ENCODE results near the gene HEY2. TPM values are rescaled to one million over a fixed set of nuclear protein-coding genes. Genes with fewer than 3 reads are reported as not detected.

Gene HEY2
- total RNA-seq, 4 donors from 2014 or later, result 1.5 to 7.3 (median 4.3) TPM

DNA sequence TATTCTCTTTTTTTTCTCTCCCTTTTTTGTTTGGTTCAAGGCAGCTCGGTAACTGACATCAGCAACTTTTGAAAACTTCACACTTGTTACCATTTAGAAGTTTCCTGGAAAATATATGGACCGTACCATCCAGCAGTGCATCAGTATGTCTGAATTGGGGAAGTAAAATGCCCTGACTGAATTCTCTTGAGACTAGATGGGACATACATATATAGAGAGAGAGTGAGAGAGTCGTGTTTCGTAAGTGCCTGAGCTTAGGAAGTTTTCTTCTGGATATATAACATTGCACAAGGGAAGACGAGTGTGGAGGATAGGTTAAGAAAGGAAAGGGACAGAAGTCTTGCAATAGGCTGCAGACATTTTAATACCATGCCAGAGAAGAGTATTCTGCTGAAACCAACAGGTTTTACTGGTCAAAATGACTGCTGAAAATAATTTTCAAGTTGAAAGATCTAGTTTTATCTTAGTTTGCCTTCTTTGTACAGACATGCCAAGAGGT is 10.6 kb downstream of the HEY2 start:
- Histone ChIP-seq H3K4me3 (no peak overlapping the region), H3K36me3 (peaks cover 0 to 14% (median 0%) of the 10 kb centered on the region in 3 donors), H3K4me1 (no peaks in the 10 kb centered on the region), H3K27me3 (peaks cover 0 to under 1% of the 10 kb centered on the region in 2 donors), H3K27ac (no peak overlapping the region), H3K9me3 (no peaks in the 10 kb centered on the region)
- no peak for DNase-seq (ENCODE audit: low spot score in 2 of 2)
- 62 to 67% methylated on average over 5 of the region's 5 CpGs for WGBS, 2 donors
- TF ChIP-seq POLR2A (IDR thresholded peaks at IDR 0.05) (no peak), EP300 (IDR thresholded peaks at IDR 0.05) (no peak)
- TF ChIP-seq, protein P1, sequence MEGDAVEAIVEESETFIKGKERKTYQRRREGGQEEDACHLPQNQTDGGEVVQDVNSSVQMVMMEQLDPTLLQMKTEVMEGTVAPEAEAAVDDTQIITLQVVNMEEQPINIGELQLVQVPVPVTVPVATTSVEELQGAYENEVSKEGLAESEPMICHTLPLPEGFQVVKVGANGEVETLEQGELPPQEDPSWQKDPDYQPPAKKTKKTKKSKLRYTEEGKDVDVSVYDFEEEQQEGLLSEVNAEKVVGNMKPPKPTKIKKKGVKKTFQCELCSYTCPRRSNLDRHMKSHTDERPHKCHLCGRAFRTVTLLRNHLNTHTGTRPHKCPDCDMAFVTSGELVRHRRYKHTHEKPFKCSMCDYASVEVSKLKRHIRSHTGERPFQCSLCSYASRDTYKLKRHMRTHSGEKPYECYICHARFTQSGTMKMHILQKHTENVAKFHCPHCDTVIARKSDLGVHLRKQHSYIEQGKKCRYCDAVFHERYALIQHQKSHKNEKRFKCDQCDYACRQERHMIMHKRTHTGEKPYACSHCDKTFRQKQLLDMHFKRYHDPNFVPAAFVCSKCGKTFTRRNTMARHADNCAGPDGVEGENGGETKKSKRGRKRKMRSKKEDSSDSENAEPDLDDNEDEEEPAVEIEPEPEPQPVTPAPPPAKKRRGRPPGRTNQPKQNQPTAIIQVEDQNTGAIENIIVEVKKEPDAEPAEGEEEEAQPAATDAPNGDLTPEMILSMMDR (IDR thresholded peaks at IDR 0.05), result no peak

DNA sequence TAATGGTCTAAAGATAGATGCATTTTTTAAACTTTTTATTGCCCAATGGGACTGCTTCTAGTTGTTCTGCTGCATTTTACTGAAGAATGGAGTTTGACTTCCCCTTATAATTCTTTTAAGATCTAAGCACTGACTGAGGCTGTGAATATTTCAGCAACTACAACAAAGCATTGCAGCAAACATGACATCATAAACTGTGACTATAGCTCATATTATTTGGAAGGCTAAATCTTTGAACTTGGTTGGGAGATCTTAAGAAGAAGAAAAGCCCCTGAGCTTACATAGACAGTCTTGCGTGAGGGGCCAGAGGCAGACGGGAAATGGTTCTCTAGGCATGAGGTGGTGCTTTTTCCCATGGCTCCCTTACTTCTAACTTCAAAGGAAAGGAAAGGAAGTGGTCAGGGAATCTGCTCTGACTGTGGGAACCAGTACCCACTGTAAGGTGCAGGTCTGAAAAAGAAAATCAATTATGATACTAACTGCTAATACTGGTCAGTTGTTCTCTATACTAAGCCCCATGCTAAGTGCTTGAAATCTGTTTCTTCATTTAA is 14.8 kb downstream of the HEY2 start:
- no peaks in the 10 kb centered on the region for H3K4me1 ChIP-seq

DNA sequence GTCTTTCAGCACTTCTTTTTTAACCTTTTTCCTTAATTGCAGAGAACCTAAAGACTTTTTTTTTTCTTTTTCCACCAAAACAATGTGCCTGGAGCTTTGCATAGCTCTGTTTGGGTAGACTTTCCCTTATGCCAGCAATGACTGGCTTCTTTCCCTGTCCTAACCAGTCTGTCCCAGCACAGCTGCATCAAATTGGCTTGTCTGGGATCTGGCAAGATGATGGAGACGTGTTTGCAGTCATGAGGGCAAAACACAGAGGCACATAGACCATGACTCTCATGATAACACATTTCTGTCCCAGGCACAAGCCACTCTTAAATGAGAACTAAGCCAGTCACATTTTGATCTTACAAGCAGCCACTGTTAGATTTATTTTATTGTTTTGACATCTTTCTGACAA is 16.5 kb downstream of the HEY2 start:
- H3K4me3 ChIP-seq, result no peak overlapping the region
- no peak for DNase-seq (ENCODE audit: low spot score in 2 of 2)
- H3K36me3 ChIP-seq, result no peaks in the 10 kb centered on the region
- H3K27me3 ChIP-seq, result no peaks in the 10 kb centered on the region
- no peaks in the 10 kb centered on the region for H3K9me3 ChIP-seq
- 55 to 82% methylated on average over 1 of the region's 1 CpG for WGBS, 2 donors
- TF ChIP-seq POLR2A (IDR thresholded peaks at IDR 0.05) (no peak), EP300 (IDR thresholded peaks at IDR 0.05) (no peak)
- TF ChIP-seq, protein P1 (IDR thresholded peaks at IDR 0.05), result no peak
- no peaks in the 10 kb centered on the region for H3K4me1 ChIP-seq
- H3K27ac ChIP-seq, result no peak overlapping the region

More for the DNA sequence above, 14.8 kb downstream of the HEY2 start:
- Histone ChIP-seq H3K36me3 (peaks cover 0 to 9% (median 0%) of the 10 kb centered on the region in 3 donors), H3K27ac (no peak overlapping the region), H3K4me3 (no peak overlapping the region), H3K27me3 (no peaks in the 10 kb centered on the region), H3K9me3 (no peaks in the 10 kb centered on the region)
- TF ChIP-seq POLR2A (IDR thresholded peaks at IDR 0.05) (no peak), EP300 (IDR thresholded peaks at IDR 0.05) (no peak)
- TF ChIP-seq, protein P1 (IDR thresholded peaks at IDR 0.05), result no peak
- WGBS, 2 donors, result 58 to 76% methylated on average over 2 of the region's 2 CpGs
- DNase-seq (ENCODE audit: low spot score in 2 of 2), result no peak

DNA sequence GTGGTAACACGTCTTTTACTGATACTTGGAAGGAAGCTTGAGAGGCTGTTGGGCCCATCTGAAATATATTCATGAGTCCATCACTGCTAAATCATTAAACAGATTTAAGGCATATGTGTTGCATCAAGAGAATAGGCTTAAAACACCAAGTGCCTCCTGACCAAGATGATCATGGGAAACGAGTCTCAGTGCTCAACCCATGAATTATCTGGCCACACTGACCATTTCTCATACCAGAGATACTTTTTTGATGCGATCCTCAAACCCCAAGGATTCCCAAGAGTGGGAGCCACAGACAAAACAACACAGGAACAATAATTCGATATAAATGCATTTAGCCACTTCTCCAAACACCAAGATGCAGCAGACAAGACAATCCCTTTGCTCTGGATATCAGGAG is 17.2 kb downstream of the HEY2 start:
- DNase-seq (ENCODE audit: low spot score in 2 of 2), result no peak
- H3K27ac ChIP-seq, result no peak overlapping the region
- WGBS, 2 donors, result 75 to 87% methylated on average over 4 of the region's 4 CpGs
- no peak overlapping the region for H3K4me3 ChIP-seq
- no peaks in the 10 kb centered on the region for H3K4me1 ChIP-seq
- no peak for TF ChIP-seq POLR2A (IDR thresholded peaks at IDR 0.05)
- no peak for TF ChIP-seq EP300 (IDR thresholded peaks at IDR 0.05)
- TF ChIP-seq, protein P1 (IDR thresholded peaks at IDR 0.05), result no peak
- no peaks in the 10 kb centered on the region for H3K9me3 ChIP-seq
- no peaks in the 10 kb centered on the region for H3K27me3 ChIP-seq
- no peaks in the 10 kb centered on the region for H3K36me3 ChIP-seq

DNA sequence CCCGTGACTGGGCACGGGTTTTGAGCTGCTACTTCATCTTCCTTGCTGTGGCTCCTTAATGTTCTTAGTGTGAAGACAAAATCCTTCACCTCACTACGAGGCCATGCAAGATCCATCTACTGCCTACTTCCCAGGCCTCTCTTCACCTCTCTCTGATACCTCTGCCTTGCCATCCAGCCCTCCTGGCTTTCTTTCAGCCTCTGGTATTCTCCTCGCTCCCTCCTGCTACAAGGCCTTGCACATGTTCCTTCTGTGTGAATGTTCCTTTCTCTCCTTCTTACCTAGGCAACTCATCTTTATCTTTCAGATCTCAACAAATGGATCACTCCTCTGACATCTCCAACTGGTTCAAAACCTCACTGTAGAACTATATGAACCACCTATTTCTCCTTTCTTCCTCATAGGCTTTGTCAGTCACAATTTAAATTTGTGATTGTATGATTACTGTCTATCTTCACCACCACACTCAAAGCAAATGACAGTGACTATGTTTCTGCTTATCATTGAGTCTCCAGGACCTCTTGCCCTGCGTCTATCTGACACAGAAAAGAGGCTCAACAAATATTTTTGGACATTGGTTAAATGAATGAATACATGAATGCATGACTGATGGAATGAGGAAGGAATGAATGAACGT is 19.8 kb downstream of the HEY2 start:
- TF ChIP-seq, protein P1 (IDR thresholded peaks at IDR 0.05), result no peak
- TF ChIP-seq POLR2A (IDR thresholded peaks at IDR 0.05) (no peak), EP300 (IDR thresholded peaks at IDR 0.05) (no peak)
- no peak for DNase-seq (ENCODE audit: low spot score in 2 of 2)
- Histone ChIP-seq H3K9me3 (no peaks in the 10 kb centered on the region), H3K27me3 (no peaks in the 10 kb centered on the region), H3K27ac (no peak overlapping the region), H3K4me3 (no peak overlapping the region), H3K36me3 (no peaks in the 10 kb centered on the region), H3K4me1 (peaks cover 0 to 6% (median 0%) of the 10 kb centered on the region in 4 donors)
- WGBS, 2 donors, result 70% methylated on average over 6 of the region's 6 CpGs
